OCI-LY3 (cell line): ENCODE results near the gene BTF3.
"Not testable (repeated sequence)": the region's sequence is repeated elsewhere in the genome, so short reads cannot be mapped to it uniquely, and the experiment has no call there.

Experiments
- H2AFZ ChIP-seq: fragments of 200-600, 300-600 bp; shearing (Covaris generic); 2 replicates; pipeline ENCODE4 v1.6.0; 2014; ENCODE audit warnings: antibody characterized with exemption, low read depth, low read length
- H3K27ac ChIP-seq: fragments of 200-600, 300-600 bp; sonication (generic); 2 replicates; pipeline ENCODE4 v1.5.1; 2014; ENCODE audit warnings: mild to moderate bottlenecking, low read length, moderate library complexity, mixed read lengths
- H3K27me3 ChIP-seq: fragments of 200-600, 300-600 bp; sonication (generic); 2 replicates; pipeline ENCODE4 v1.6.1; 2014; ENCODE audit warnings: low read depth, low read length, mixed read lengths
- H3K36me3 ChIP-seq: fragments of 200-600, 300-600 bp; sonication (generic); replicated peaks from 2 replicates; pipeline ENCODE3; 2014; ENCODE audit warnings: low read depth, low read length, mixed read lengths
- H3K4me1 ChIP-seq: fragments of 300-600, 200-600 bp; sonication (generic); 2 replicates; pipeline ENCODE4 v1.6.1; 2014; ENCODE audit warnings: low read length, mixed read lengths
- H3K4me2 ChIP-seq: fragments of 200-600, 300-600 bp; sonication (generic); 2 replicates; pipeline ENCODE4 v1.6.1; 2014; ENCODE audit warnings: low read length, mixed read lengths
- H3K4me3 ChIP-seq: fragments of 300-600, 200-600 bp; sonication (generic); 2 replicates; pipeline ENCODE4 v1.5.1; 2014; ENCODE audit warnings: antibody characterized with exemption, mild to moderate bottlenecking, low read length, moderate library complexity
- H3K79me2 ChIP-seq: fragments of 300-600, 200-600 bp; shearing (Covaris generic); 2 replicates; pipeline ENCODE4 v1.6.1; 2014; ENCODE audit warnings: mild to moderate bottlenecking, low read length, mixed read lengths
- H3K9ac ChIP-seq: fragments of 300-600, 200-600 bp; shearing (Covaris generic); 2 replicates; pipeline ENCODE4 v1.6.0; 2014; ENCODE audit warnings: mild to moderate bottlenecking, low read length, moderate library complexity
- H3K9me3 ChIP-seq: fragments of 200-600, 300-600 bp; shearing (Covaris generic); 2 replicates; pipeline ENCODE4 v1.6.1; 2014; ENCODE audit warnings: low read length, mixed read lengths; ENCODE audit not compliant: insufficient read depth
- H4K20me1 ChIP-seq: fragments of 200-600, 300-600 bp; sonication (generic); 2 replicates; pipeline ENCODE4 v1.6.1; 2016; ENCODE audit warnings: low read length, mixed read lengths; ENCODE audit not compliant: insufficient read depth
- EZH2phosphoT487 ChIP-seq: fragments of 200-600 bp; shearing (Covaris generic); IDR thresholded peaks from 2 replicates; pipeline ENCODE4 v1.6.1; 2018; ENCODE audit warnings: antibody characterized with exemption, mixed run types, low read depth
- TF ChIP-seq, protein P1 (sequence below): fragments of 200-600, 300-600 bp; sonication (generic); IDR thresholded peaks from 2 replicates; pipeline ENCODE4 v1.5.1; 2014; ENCODE audit warnings: antibody characterized with exemption, low read length, low read depth

The BTF3 gene

DNA sequence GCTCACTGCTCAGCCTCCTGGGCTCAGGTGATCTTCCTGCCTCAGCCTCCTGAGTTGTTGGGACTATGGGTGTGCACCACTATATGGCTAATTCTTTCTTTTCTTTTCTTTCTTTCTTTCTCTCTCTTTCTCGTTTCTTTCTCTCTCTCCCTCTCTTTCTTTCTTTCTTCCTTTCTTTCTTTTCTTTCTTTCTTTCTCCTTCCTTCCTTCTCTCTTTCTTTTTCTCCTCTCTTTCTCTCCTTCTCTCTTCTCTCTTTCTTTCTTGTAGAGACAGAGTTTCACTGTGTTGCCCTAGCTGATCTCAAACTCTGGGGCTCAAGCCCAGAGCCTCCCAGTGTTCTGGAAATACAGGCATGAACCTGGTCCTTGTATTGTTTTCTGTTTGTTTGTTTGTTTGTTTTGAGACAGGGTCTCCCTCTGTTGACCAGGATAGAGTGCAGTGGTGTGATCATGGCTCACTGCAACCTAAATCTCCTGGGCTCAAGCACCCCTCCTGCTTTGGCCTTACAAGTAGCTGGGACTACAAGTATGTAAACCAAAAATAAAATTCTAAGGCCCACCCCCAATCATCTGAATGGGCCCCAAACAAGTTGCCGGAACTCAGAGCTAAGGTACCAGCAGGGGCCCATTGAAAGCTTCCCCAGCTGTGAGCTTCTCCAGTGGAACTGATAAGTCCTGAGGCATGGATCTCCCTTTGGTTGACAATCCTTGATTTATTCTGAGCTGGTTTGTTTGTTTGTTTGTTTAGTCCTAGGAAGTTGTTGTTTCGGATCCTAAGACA, 11.9 kb upstream of the BTF3 start:
- no peak overlapping the region for H3K4me3 ChIP-seq
- no peaks in the 10 kb centered on the region for H3K9me3 ChIP-seq
- H3K9ac ChIP-seq: no peak overlapping the region
- TF ChIP-seq EZH2phosphoT487: no peak
- TF ChIP-seq, protein P1, sequence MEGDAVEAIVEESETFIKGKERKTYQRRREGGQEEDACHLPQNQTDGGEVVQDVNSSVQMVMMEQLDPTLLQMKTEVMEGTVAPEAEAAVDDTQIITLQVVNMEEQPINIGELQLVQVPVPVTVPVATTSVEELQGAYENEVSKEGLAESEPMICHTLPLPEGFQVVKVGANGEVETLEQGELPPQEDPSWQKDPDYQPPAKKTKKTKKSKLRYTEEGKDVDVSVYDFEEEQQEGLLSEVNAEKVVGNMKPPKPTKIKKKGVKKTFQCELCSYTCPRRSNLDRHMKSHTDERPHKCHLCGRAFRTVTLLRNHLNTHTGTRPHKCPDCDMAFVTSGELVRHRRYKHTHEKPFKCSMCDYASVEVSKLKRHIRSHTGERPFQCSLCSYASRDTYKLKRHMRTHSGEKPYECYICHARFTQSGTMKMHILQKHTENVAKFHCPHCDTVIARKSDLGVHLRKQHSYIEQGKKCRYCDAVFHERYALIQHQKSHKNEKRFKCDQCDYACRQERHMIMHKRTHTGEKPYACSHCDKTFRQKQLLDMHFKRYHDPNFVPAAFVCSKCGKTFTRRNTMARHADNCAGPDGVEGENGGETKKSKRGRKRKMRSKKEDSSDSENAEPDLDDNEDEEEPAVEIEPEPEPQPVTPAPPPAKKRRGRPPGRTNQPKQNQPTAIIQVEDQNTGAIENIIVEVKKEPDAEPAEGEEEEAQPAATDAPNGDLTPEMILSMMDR: no peak
- no peaks in the 10 kb centered on the region for H4K20me1 ChIP-seq
- peaks cover 16% of the 10 kb centered on the region for H3K4me1 ChIP-seq
- H3K4me2 ChIP-seq: no peak overlapping the region
- no peaks in the 10 kb centered on the region for H3K36me3 ChIP-seq
- no peaks in the 10 kb centered on the region for H3K27me3 ChIP-seq
- H2AFZ ChIP-seq: no peak overlapping the region
- H3K79me2 ChIP-seq: no peaks in the 10 kb centered on the region
- no peak overlapping the region for H3K27ac ChIP-seq

DNA sequence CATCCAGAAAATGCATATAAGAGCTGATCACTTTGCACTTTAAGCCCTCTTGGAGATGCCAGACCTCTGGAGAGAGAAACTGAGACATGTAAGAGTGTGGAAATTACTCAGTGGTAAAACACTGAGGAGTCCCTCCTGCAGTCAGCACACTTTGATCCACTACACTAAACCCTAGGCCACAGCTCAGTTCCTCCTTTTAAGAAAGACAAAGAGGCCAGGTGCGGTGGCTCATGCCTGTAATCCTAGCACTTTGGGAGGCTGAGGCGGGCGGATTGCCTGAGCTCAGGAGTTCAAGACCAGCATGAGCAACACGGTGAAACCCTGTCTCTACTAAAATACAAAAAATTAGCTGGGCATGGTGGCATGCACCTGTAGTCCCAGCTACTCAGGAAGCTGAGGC, 11.0 kb upstream of the BTF3 start:
- H3K4me1 ChIP-seq: peaks cover 16% of the 10 kb centered on the region
- H3K4me3 ChIP-seq, H3K9me3 ChIP-seq, H3K79me2 ChIP-seq, H4K20me1 ChIP-seq, H2AFZ ChIP-seq, H3K27ac ChIP-seq, H3K9ac ChIP-seq, H3K27me3 ChIP-seq, H3K36me3 ChIP-seq: not testable (repeated sequence)
- H3K4me2 ChIP-seq: peak overlapping the region; percentile 41

DNA sequence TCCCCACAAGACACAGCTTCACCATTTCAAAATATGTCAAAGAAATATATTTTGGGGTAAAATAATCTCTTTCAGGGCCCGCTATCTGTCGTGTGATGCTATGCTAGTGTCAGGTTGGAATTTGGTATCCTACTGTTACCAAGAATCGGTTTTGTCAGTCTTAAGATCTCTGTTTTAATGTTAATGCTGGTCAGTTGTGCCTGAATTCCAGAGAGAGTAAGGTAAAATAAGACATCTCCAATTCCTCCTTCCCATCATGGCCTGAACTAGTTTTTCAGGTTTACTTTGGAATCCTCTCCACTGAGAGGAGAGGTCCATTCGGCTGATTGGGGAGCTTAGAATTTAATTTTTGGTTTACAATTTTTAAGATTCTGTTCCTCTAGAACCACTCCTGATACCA, 10.4 kb upstream of the BTF3 start:
- no peaks in the 10 kb centered on the region for H3K79me2 ChIP-seq
- H3K4me2 ChIP-seq: no peak overlapping the region
- no peak overlapping the region for H3K27ac ChIP-seq
- no peaks in the 10 kb centered on the region for H4K20me1 ChIP-seq
- no peaks in the 10 kb centered on the region for H3K27me3 ChIP-seq
- H3K9ac ChIP-seq: no peak overlapping the region
- TF ChIP-seq EZH2phosphoT487: no peak
- TF ChIP-seq, protein P1: no peak
- H3K4me3 ChIP-seq: no peak overlapping the region
- peaks cover 16% of the 10 kb centered on the region for H3K4me1 ChIP-seq
- no peaks in the 10 kb centered on the region for H3K9me3 ChIP-seq
- H3K36me3 ChIP-seq: no peaks in the 10 kb centered on the region
- no peak overlapping the region for H2AFZ ChIP-seq

DNA sequence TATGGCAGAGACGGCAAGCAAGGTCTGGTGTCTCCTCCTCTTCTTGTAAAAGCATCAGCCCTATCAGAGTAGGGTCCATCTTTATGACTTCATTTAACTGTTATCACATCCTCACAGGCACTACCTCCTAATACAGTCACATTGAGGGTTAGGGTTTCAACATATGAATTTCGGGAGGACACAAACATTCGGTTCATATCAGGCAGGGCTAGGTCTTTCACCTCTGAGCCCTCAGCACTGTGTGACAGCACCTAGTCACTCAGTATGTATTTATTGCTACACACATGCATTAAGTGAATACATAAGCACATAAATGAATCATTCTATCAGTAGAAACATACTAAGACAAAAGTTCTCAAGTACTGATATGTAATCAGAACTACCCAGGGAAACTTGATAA, 9.4 kb upstream of the BTF3 start:
- H3K9me3 ChIP-seq: no peaks in the 10 kb centered on the region
- H3K79me2 ChIP-seq: no peaks in the 10 kb centered on the region
- H2AFZ ChIP-seq: no peak overlapping the region
- H3K4me2 ChIP-seq: no peak overlapping the region
- peaks cover 16% of the 10 kb centered on the region for H3K4me1 ChIP-seq
- no peaks in the 10 kb centered on the region for H4K20me1 ChIP-seq
- no peaks in the 10 kb centered on the region for H3K36me3 ChIP-seq
- H3K4me3 ChIP-seq: no peak overlapping the region
- no peak overlapping the region for H3K27ac ChIP-seq
- TF ChIP-seq, protein P1: no peak
- H3K27me3 ChIP-seq: no peaks in the 10 kb centered on the region
- no peak overlapping the region for H3K9ac ChIP-seq
